Fibroblast of peridontal ligament (primary cell): Measurements from ENCODE around the gene SEPHS1.
"Not testable (repeated sequence)": the region's sequence is repeated elsewhere in the genome, so short reads cannot be mapped to it uniquely, and the experiment has no call there.

Source experiments
- DNase-seq: peaks from one replicate; pipeline ENCODE4 v3.0.0-alpha.2; 2010; ENCODE audit errors: extremely low read depth

Gene SEPHS1

GRCh38 chr10:13348216-13349017 is at the start of gene SEPHS1:
Gene SEPHS1, minus strand, starts transcription at chr10:13348293. Its CDS starts 3,343 bp downstream, at chr10:13344950.
- DNase-seq = peak; percentile 61

GRCh38 chr10:13397052-13397451 is 49.0 kb upstream of the SEPHS1 start:
- no peak for DNase-seq

- DNase-seq = no peak
Measured at GRCh38 chr10:13396369-13396768, 48.3 kb upstream of the SEPHS1 start.

GRCh38 chr10:13395540-13395939 is 47.4 kb upstream of the SEPHS1 start:
- DNase-seq = no peak

- no peak for DNase-seq
Measured at GRCh38 chr10:13393640-13394039, 45.5 kb upstream of the SEPHS1 start.

- no peak for DNase-seq
Measured at GRCh38 chr10:13392701-13393100, 44.6 kb upstream of the SEPHS1 start.

GRCh38 chr10:13390604-13391522 is 42.8 kb upstream of the SEPHS1 start:
- DNase-seq = peak; percentile 36

GRCh38 chr10:13388478-13389230 is 40.6 kb upstream of the SEPHS1 start:
- no peak for DNase-seq

GRCh38 chr10:13386021-13386420 is 37.9 kb upstream of the SEPHS1 start:
- DNase-seq = no peak

GRCh38 chr10:13383399-13383761 is 35.3 kb upstream of the SEPHS1 start:
- no peak for DNase-seq

- DNase-seq = no peak
Measured at GRCh38 chr10:13382703-13383398, 34.8 kb upstream of the SEPHS1 start.

GRCh38 chr10:13379061-13379460 is 31.0 kb upstream of the SEPHS1 start:
- DNase-seq = not testable (repeated sequence)

- no peak for DNase-seq
Measured at GRCh38 chr10:13376746-13377145, 28.7 kb upstream of the SEPHS1 start.

- no peak for DNase-seq
Measured at GRCh38 chr10:13376297-13376696, 28.2 kb upstream of the SEPHS1 start.

- no peak for DNase-seq
Measured at GRCh38 chr10:13375791-13376190, 27.7 kb upstream of the SEPHS1 start.

- no peak for DNase-seq
Measured at GRCh38 chr10:13373644-13374043, 25.6 kb upstream of the SEPHS1 start.

- no peak for DNase-seq
Measured at GRCh38 chr10:13372524-13372923, 24.4 kb upstream of the SEPHS1 start.

- peak; percentile 90 for DNase-seq
Measured at GRCh38 chr10:13371897-13372470, 23.9 kb upstream of the SEPHS1 start.

- DNase-seq = no peak
Measured at GRCh38 chr10:13366891-13367290, 18.8 kb upstream of the SEPHS1 start.

- no peak for DNase-seq
Measured at GRCh38 chr10:13365831-13366230, 17.7 kb upstream of the SEPHS1 start.

- no peak for DNase-seq
Measured at GRCh38 chr10:13365243-13365642, 17.1 kb upstream of the SEPHS1 start.
